ENCODE results near the gene VDR. TPM values are rescaled to one million over a fixed set of nuclear protein-coding genes. Genes with fewer than 3 reads are reported as not detected.

Gene VDR
- total and polyA plus RNA-seq, 8 donors: 1.2 to 5.5 (median 2.0) TPM

DNA sequence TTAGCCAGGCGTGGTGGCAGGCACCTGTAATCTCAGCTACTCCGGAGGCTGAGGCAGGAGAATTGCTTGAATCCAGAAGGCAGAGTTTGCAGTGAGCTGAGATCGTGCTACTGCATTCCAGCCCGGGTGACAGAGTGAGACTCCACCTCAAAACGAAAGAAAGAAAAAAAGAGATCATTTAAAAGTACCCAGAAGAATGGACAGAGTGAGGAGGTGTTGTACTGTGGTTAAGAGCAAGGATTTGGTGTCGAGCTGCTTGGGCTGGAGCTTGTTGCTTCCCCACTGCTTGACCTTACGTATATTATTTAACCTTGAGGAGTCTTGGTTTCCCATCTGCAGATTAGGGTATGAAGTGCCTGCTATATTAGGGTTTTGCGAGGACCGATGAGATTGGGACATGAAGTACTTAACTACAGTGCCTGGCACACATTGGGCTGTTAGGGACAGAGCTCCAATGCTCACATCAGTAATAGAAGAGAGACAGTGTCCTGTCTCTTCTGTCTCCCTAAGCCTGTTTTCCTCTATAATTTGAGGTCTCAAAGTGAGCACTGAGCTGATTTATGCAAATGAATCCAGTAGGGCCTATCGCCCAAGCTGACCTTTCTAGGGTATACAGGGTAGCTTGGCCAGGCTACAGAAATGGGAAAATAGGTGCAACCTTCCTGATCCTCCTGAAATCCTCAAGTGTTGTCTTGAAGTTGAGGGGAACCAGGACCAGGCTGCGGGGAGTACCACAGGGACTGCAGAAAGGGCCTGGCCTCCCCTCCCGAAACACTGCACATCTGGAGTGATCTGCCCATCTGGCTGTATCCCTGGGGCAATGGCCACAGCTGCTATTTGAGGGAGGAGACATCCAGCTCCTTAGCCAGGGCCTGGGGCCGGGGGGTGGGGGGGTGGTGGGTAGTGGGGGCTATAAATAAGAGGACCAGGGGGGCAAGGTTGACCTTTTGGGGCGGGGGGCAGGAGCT is 76.5 kb downstream of the VDR start:
- Histone ChIP-seq H3K27ac (peak overlapping the region in 1 of 4 donors; percentile 22), H3K36me3 (no peaks in the 10 kb centered on the region), H3K4me1 (peaks cover 0 to 9% (median 5%) of the 10 kb centered on the region in 3 donors), H3K4me3 (no peak overlapping the region), H3K9me3 (no peaks in the 10 kb centered on the region), H3K27me3 (no peaks in the 10 kb centered on the region)
- intact Hi-C loops (cut with DNase I): no loop called here
- FAIRE-seq: no peak
- TF ChIP-seq, protein P1, sequence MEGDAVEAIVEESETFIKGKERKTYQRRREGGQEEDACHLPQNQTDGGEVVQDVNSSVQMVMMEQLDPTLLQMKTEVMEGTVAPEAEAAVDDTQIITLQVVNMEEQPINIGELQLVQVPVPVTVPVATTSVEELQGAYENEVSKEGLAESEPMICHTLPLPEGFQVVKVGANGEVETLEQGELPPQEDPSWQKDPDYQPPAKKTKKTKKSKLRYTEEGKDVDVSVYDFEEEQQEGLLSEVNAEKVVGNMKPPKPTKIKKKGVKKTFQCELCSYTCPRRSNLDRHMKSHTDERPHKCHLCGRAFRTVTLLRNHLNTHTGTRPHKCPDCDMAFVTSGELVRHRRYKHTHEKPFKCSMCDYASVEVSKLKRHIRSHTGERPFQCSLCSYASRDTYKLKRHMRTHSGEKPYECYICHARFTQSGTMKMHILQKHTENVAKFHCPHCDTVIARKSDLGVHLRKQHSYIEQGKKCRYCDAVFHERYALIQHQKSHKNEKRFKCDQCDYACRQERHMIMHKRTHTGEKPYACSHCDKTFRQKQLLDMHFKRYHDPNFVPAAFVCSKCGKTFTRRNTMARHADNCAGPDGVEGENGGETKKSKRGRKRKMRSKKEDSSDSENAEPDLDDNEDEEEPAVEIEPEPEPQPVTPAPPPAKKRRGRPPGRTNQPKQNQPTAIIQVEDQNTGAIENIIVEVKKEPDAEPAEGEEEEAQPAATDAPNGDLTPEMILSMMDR (IDR thresholded peaks at IDR 0.05): no peak
- WGBS, 2 donors: 79 to 87% methylated on average over 14 of the region's 14 CpGs
- DNase-seq: no peak
- ATAC-seq: peak in 1 of 4 donors; percentile 27

DNA sequence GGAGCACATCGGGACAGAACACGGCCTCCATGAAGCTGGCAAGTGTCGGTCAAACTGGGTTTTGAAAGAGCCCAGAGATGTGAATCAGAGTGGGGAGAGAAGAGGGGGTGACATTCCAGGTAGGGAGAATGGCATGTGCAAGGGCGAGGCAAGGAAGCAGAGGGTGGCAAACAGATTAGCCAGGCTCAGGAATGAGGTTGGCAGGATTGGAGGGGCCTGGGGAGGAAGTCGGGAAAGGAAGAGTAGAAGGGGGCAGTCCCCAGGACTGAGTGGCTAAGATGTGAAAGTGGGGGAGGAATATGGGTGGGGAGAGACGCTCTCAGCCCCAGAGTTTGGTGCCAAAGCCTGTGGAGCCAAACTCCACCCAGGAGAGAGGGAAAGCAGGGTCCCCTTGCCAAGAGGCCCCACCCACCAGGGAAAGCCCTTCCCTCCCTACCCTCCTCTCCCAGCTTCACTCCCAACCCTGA is 79.6 kb downstream of the VDR start:
- ATAC-seq: peak; percentile 7 to 43 (median 13)
- intact Hi-C loops (cut with DNase I): no loop called here
- FAIRE-seq: no peak
- peak in 1 of 6 donors; percentile 35 for DNase-seq
- Histone ChIP-seq H3K9me3 (no peaks in the 10 kb centered on the region), H3K36me3 (no peaks in the 10 kb centered on the region), H3K27me3 (no peaks in the 10 kb centered on the region), H3K4me3 (no peak overlapping the region), H3K27ac (peak overlapping the region; percentile 11 to 48 (median 36)), H3K4me1 (peaks cover 0 to 23% (median 10%) of the 10 kb centered on the region in 3 donors)
- TF ChIP-seq, protein P1 (IDR thresholded peaks at IDR 0.05): no peak
- 63 to 66% methylated on average over 6 of the region's 6 CpGs for WGBS, 2 donors

DNA sequence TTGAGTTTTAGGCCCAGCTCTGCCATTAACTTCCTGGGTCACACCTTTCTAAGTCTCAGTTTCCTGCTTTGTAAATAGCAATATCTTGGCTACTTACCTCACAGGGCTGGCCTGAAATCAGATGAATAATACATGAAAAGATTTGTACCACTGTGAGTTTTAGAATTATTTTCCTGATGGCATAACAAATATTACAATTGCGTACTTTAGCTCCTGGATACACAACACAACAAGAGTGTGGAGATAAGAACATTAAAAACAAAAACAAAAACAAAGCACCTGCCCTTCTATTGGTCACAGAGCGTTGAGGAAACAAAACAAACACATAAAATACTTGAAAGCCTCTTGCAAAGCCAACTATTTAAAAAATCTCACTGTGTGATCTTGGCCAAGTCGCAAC is 80.2 kb downstream of the VDR start:
- intact Hi-C loops (cut with DNase I): no loop called here
- Histone ChIP-seq H3K4me3 (no peak overlapping the region), H3K9me3 (no peaks in the 10 kb centered on the region), H3K36me3 (no peaks in the 10 kb centered on the region), H3K4me1 (peaks cover 0 to 21% (median 10%) of the 10 kb centered on the region in 3 donors), H3K27me3 (no peaks in the 10 kb centered on the region), H3K27ac (peak overlapping the region in 3 of 4 donors; percentile 11 to 48 (median 44))
- DNase-seq (no peak), FAIRE-seq (no peak), ATAC-seq (no peak)
- TF ChIP-seq, protein P1 (IDR thresholded peaks at IDR 0.05): no peak
- WGBS, 2 donors: 80 to 83% methylated on average over 3 of the region's 3 CpGs

DNA sequence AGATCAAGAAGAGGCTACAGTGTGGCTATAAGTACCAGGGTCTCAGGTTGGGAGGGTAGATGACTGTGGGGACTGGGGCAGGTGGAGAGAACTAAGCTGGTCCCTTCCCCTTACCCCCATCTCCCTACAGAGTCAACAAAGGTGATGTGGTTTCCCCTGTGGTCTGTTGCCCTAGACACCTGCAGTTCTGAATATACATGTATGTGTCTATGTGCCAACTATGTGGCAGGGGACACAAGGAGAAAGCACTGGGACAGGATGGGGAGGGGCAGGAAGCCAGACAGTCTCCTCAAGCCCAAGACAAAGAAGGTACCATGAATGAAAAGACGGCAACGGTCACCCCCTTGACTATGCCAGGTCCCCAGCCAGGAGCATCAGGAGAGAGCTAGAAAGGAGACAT is 80.6 kb downstream of the VDR start:
- WGBS, 2 donors: 71 to 89% methylated on average over 2 of the region's 2 CpGs
- TF ChIP-seq, protein P1 (IDR thresholded peaks at IDR 0.05): no peak
- no peak for ATAC-seq
- Histone ChIP-seq H3K27me3 (no peaks in the 10 kb centered on the region), H3K36me3 (no peaks in the 10 kb centered on the region), H3K27ac (peak overlapping the region in 1 of 4 donors; percentile 48), H3K4me3 (no peak overlapping the region), H3K9me3 (no peaks in the 10 kb centered on the region), H3K4me1 (peaks cover 0 to 16% (median 8%) of the 10 kb centered on the region in 3 donors)
- intact Hi-C loops (cut with DNase I): no loop called here
- FAIRE-seq: no peak
- DNase-seq: no peak

All from pancreas (tissue), 10 donors.